Immature natural killer cell (primary cell): ENCODE results near the gene SMAD2. TPM values are rescaled to one million over a fixed set of nuclear protein-coding genes. Genes with fewer than 3 reads are reported as not detected.

Experiments
- DNase-seq, 3 donors: peaks; one replicate each; pipeline ENCODE4 v3.0.0; 2022; ENCODE audit warnings: mixed read lengths in 1 of 3
- H3K27ac Mint-ChIP-seq, 6 donors: one replicate each; pipeline ENCODE4 v1.8.0; 2020; ENCODE audit warnings: mixed read lengths in 6 of 6, mild to moderate bottlenecking in 5 of 6, inconsistent platforms in 4 of 6, moderate library complexity in 3 of 6
- H3K27me3 Mint-ChIP-seq, 3 donors: one replicate each; pipeline ENCODE4 v1.8.0; 2020 to 2021; ENCODE audit warnings: low read depth in 3 of 3, mild to moderate bottlenecking in 3 of 3, mixed read lengths in 3 of 3, moderate library complexity in 3 of 3, inconsistent platforms in 1 of 3
- H3K36me3 Mint-ChIP-seq, 3 donors: one replicate each; pipeline ENCODE4 v1.8.0; 2020; ENCODE audit warnings: mixed read lengths in 3 of 3, inconsistent platforms in 2 of 3, mild to moderate bottlenecking in 2 of 3
- H3K4me1 Mint-ChIP-seq, 2 donors: one replicate each; pipeline ENCODE4 v1.8.0; 2020; ENCODE audit warnings: inconsistent platforms in 2 of 2, mild to moderate bottlenecking in 2 of 2, mixed read lengths in 2 of 2, moderate library complexity in 1 of 2
- H3K4me3 Mint-ChIP-seq, 5 donors: one replicate each; pipeline ENCODE4 v1.8.0; 2020; ENCODE audit warnings: mild to moderate bottlenecking in 5 of 5, mixed read lengths in 5 of 5, inconsistent platforms in 3 of 5, moderate library complexity in 3 of 5
- H3K9me3 Mint-ChIP-seq, 6 donors: one replicate each; pipeline ENCODE4 v1.8.0; 2020; ENCODE audit warnings: mild to moderate bottlenecking in 6 of 6, mixed read lengths in 6 of 6, inconsistent platforms in 4 of 6, moderate library complexity in 3 of 6
- polyA plus RNA-seq, 3 donors: library from polyadenylated mRNA; unstranded; fragments of 300-500 nt; fragmentation: Illumina TruSeq; gene quantifications; one replicate each; pipeline ENCODE4 v1.2.3, GENCODE V29; 2021

The SMAD2 gene
- polyA plus RNA-seq, 3 donors from 2014 or later = 81.4 to 123 (median 112) TPM

- H3K4me3 Mint-ChIP-seq = no peak overlapping the region
- H3K4me1 Mint-ChIP-seq = peaks cover 32 to 74% of the 10 kb centered on the region in 2 donors
- no peak for DNase-seq
- H3K9me3 Mint-ChIP-seq = no peaks in the 10 kb centered on the region
- H3K27ac Mint-ChIP-seq = no peak overlapping the region
- H3K36me3 Mint-ChIP-seq = peaks cover 10 to 18% (median 12%) of the 10 kb centered on the region in 3 donors
- H3K27me3 Mint-ChIP-seq = no peaks in the 10 kb centered on the region
Measured at GRCh38 chr18:47877892-47878291, 52.6 kb downstream of the SMAD2 start.

DNA sequence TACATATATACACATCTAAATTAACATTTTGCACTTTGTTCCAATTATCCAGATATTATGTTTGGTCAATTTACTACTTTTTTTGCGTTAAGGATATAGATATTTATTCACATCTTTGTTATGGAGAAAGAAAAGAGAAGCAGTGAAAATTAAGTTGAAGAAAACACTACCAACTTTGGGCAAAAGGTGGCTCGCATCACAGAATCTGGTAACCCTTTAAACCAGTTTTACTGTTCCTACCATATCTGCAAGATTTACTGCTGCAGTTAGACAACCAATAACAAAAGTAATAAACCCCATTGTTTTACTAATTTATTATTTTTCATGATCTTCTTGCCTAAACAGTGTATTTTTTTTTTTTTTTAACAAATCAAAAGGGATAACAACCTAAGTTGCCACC lies 53.6 kb downstream of the SMAD2 start:
- H3K27ac Mint-ChIP-seq = no peak overlapping the region

GRCh38 chr18:47873625-47874024 lies 56.8 kb downstream of the SMAD2 start:
- DNase-seq = no peak
- Mint-ChIP-seq H3K27ac (peak overlapping the region; percentile 6 to 77 (median 51)), H3K36me3 (peaks cover 0 to 6% (median 0%) of the 10 kb centered on the region in 3 donors), H3K9me3 (no peaks in the 10 kb centered on the region), H3K4me1 (peaks cover 45 to 80% of the 10 kb centered on the region in 2 donors), H3K4me3 (no peak overlapping the region), H3K27me3 (no peaks in the 10 kb centered on the region)

More for the DNA sequence above, 53.6 kb downstream of the SMAD2 start:
- H3K27me3 Mint-ChIP-seq = no peaks in the 10 kb centered on the region
- peaks cover 34 to 75% of the 10 kb centered on the region in 2 donors for H3K4me1 Mint-ChIP-seq
- no peak for DNase-seq
- H3K4me3 Mint-ChIP-seq = no peak overlapping the region
- peaks cover 10 to 18% (median 12%) of the 10 kb centered on the region in 3 donors for H3K36me3 Mint-ChIP-seq
- no peaks in the 10 kb centered on the region for H3K9me3 Mint-ChIP-seq

GRCh38 chr18:47872426-47872825 lies 58.0 kb downstream of the SMAD2 start:
- peaks cover 0 to 9% (median 5%) of the 10 kb centered on the region in 3 donors for H3K36me3 Mint-ChIP-seq
- peaks cover 47 to 83% of the 10 kb centered on the region in 2 donors for H3K4me1 Mint-ChIP-seq
- H3K9me3 Mint-ChIP-seq = no peaks in the 10 kb centered on the region
- no peak for DNase-seq
- H3K4me3 Mint-ChIP-seq = no peak overlapping the region
- no peaks in the 10 kb centered on the region for H3K27me3 Mint-ChIP-seq
- no peak overlapping the region for H3K27ac Mint-ChIP-seq

DNA sequence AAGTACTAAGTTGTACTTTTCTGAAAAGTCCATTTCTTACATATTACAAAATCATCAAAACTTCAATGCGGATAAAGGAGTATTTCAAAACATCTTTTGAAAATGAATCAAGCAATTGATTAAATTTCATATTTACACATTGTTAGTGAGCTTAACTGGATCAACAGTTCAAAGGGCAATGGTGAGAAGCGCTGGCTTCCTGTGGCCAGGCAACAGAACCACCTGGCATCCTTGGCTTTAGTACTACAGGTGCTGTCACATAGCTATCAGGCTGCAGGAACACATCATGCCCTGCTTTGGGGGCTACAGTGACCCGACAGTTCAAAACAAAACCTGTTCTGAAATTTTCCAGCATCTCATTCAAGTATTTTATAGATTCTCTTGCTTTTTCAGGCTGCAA lies 59.2 kb downstream of the SMAD2 start:
- peaks cover 0 to 3% (median 0%) of the 10 kb centered on the region in 3 donors for H3K27me3 Mint-ChIP-seq

DNA sequence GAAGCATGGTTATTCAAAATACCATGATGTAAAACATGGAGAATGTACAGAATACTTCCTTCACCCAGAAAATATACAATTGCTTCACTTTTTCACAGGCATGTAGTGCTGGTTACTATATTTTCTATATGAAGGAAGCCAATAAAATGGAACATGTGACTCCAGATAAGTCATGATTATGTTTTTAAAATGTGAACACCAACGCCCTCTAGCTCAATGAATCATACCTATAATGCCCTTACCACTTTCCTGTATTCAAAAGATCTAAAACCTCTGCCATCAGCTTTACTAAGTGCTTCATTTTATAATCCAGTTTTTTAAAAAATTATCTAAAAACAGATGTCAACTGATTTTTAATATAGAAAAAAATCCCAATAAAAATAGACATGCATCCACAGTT lies 59.9 kb downstream of the SMAD2 start:
- Mint-ChIP-seq H3K36me3 (peaks cover 0 to 10% (median 9%) of the 10 kb centered on the region in 3 donors), H3K4me3 (no peak overlapping the region), H3K27ac (peak overlapping the region in 2 of 6 donors; percentile 29 to 49), H3K27me3 (peaks cover 0 to 3% (median 0%) of the 10 kb centered on the region in 3 donors), H3K9me3 (no peaks in the 10 kb centered on the region), H3K4me1 (peaks cover 43 to 69% of the 10 kb centered on the region in 2 donors)
- DNase-seq = no peak

More for the DNA sequence above, 59.2 kb downstream of the SMAD2 start:
- peaks cover 43 to 71% of the 10 kb centered on the region in 2 donors for H3K4me1 Mint-ChIP-seq
- DNase-seq = no peak
- H3K9me3 Mint-ChIP-seq = no peaks in the 10 kb centered on the region
- H3K4me3 Mint-ChIP-seq = no peak overlapping the region
- peaks cover 0 to 10% (median 9%) of the 10 kb centered on the region in 3 donors for H3K36me3 Mint-ChIP-seq
- H3K27ac Mint-ChIP-seq = peak overlapping the region in 2 of 6 donors; percentile 49 to 52

GRCh38 chr18:47868744-47869143 lies 61.7 kb downstream of the SMAD2 start:
- DNase-seq = no peak
- Mint-ChIP-seq H3K4me3 (no peak overlapping the region), H3K27ac (no peak overlapping the region), H3K27me3 (peaks cover 0 to 3% (median 0%) of the 10 kb centered on the region in 3 donors), H3K4me1 (peaks cover 30 to 54% of the 10 kb centered on the region in 2 donors), H3K36me3 (peaks cover 2 to 18% (median 17%) of the 10 kb centered on the region in 3 donors), H3K9me3 (no peaks in the 10 kb centered on the region)

GRCh38 chr18:47865183-47865582 lies 65.3 kb downstream of the SMAD2 start:
- no peak for DNase-seq
- H3K27me3 Mint-ChIP-seq = peaks cover 0 to 3% (median 0%) of the 10 kb centered on the region in 3 donors
- H3K36me3 Mint-ChIP-seq = peaks cover 12 to 27% (median 25%) of the 10 kb centered on the region in 3 donors
- no peak overlapping the region for H3K27ac Mint-ChIP-seq
- H3K4me1 Mint-ChIP-seq = peaks cover 13 to 32% of the 10 kb centered on the region in 2 donors
- no peaks in the 10 kb centered on the region for H3K9me3 Mint-ChIP-seq
- H3K4me3 Mint-ChIP-seq = no peak overlapping the region

DNA sequence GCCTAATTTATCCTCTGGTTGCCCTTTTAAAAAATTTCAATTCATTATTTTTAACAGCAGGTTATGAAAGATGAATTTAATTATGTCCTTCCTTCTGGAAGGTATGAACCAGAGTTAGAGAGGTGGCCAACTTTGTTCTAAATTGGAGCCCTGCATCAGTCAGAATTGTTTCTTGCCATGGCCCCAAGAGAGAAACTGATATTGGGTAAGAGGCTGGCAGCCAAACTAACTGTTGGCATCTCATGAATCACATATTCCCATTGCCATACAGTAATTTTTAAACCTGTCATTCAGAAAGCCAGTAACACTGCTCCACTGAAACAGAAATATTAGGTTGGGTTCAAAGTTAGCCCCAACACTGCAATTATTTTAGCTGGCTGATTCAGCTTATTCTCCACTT lies 67.4 kb downstream of the SMAD2 start:
- peaks cover 0 to 3% (median 0%) of the 10 kb centered on the region in 3 donors for H3K27me3 Mint-ChIP-seq
- peaks cover 30 to 36% (median 35%) of the 10 kb centered on the region in 3 donors for H3K36me3 Mint-ChIP-seq
- no peak for DNase-seq
- H3K4me1 Mint-ChIP-seq = peaks cover 2 to 15% of the 10 kb centered on the region in 2 donors
- no peak overlapping the region for H3K27ac Mint-ChIP-seq
- H3K9me3 Mint-ChIP-seq = peaks cover 0 to 12% (median 7%) of the 10 kb centered on the region in 6 donors
- H3K4me3 Mint-ChIP-seq = no peak overlapping the region

- Mint-ChIP-seq H3K9me3 (peaks cover 15 to 44% (median 28%) of the 10 kb centered on the region in 6 donors), H3K4me3 (no peak overlapping the region), H3K27me3 (peaks cover 0 to 3% (median 0%) of the 10 kb centered on the region in 3 donors), H3K4me1 (peaks cover 4 to 9% of the 10 kb centered on the region in 2 donors), H3K27ac (no peak overlapping the region), H3K36me3 (peaks cover 49 to 60% (median 59%) of the 10 kb centered on the region in 3 donors)
- DNase-seq = no peak
Measured at GRCh38 chr18:47858607-47859006, 71.9 kb downstream of the SMAD2 start.

DNA sequence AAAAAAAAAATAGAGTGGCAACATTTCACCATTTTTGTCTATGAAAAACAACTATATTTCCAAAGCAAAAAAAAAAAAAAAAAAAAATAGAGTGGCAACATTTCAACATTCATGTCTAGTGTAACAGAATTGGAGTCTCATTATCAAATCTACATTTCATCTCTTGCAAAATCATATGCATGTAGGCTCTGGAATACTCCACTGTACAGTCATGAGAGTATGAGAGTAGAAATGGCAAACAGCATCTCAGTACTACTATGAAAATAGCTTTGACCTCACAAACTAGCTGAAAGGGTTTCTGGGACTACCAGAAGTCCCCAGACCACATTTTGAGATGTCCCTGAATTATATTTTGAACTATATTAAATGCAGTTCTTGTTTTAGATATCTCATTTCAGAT lies 82.8 kb downstream of the SMAD2 start:
- Mint-ChIP-seq H3K4me3 (no peak overlapping the region), H3K27me3 (no peaks in the 10 kb centered on the region), H3K9me3 (no peaks in the 10 kb centered on the region), H3K36me3 (peaks cover 11 to 21% (median 11%) of the 10 kb centered on the region in 3 donors), H3K27ac (no peak overlapping the region), H3K4me1 (no peaks in the 10 kb centered on the region)
- DNase-seq = no peak

DNA sequence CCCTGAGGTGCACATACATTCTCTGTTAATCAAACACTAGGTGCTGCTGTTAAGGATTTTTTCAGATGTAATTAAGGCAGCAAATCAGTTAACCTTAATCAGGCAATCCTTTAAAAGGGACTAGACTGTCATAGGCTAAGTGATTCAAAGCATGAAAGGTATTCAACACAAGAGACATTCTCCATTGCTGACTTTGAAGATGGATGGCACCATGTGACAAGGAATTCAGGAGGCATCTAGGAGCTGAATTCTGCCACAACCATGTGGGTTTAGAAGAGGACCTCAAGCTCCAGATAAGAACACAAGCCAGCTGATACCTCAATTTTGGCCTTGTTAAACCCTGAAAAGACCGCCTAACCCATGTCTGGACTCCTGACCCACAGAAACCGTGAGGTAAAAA lies 84.0 kb downstream of the SMAD2 start:
- H3K4me1 Mint-ChIP-seq = no peaks in the 10 kb centered on the region
- H3K9me3 Mint-ChIP-seq = no peaks in the 10 kb centered on the region
- H3K4me3 Mint-ChIP-seq = no peak overlapping the region
- H3K36me3 Mint-ChIP-seq = peaks cover 17 to 30% (median 19%) of the 10 kb centered on the region in 3 donors
- no peak overlapping the region for H3K27ac Mint-ChIP-seq
- no peaks in the 10 kb centered on the region for H3K27me3 Mint-ChIP-seq
- DNase-seq = no peak

DNA sequence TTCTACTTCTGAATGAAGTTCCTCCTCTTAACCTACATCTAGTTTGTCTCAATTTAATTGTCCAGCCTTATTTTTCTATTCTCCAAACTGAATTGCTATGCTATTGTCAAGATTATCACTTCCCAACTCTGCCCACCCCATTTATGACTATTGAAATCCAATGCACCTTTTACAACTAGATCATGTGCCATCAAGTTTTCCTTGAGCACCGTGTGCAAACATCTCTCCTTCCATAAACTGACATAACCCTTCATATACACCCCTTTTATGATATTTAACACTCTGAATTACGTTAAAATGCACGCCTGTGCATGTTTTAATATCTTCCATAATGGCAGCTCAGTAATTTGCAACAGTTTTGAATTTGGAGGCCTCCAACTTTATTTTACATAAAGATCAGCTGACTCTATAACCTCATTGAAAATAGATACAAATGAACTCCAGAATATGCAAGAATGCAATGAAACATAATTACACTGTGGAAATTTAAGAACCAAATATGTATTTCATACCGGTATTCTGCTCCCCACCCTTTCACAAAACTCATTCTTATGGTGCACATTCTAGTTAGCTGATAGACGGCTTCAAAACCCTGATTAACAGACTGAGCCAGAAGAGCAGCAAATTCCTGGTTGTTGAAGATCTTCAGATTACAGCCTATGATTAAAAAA lies 85.5 kb downstream of the SMAD2 start:
- no peak for DNase-seq
- no peak overlapping the region for H3K4me3 Mint-ChIP-seq
- H3K36me3 Mint-ChIP-seq = peaks cover 17 to 33% (median 21%) of the 10 kb centered on the region in 3 donors
- no peaks in the 10 kb centered on the region for H3K9me3 Mint-ChIP-seq
- peak overlapping the region in 3 of 6 donors; percentile 1 to 92 (median 19) for H3K27ac Mint-ChIP-seq
- H3K27me3 Mint-ChIP-seq = no peaks in the 10 kb centered on the region
- no peaks in the 10 kb centered on the region for H3K4me1 Mint-ChIP-seq

GRCh38 chr18:47842836-47843235 lies 87.6 kb downstream of the SMAD2 start:
- Mint-ChIP-seq H3K36me3 (peaks cover 17 to 42% (median 33%) of the 10 kb centered on the region in 3 donors), H3K27ac (peak overlapping the region in 4 of 6 donors; percentile 7 to 57 (median 30)), H3K4me1 (no peaks in the 10 kb centered on the region), H3K4me3 (no peak overlapping the region), H3K9me3 (no peaks in the 10 kb centered on the region), H3K27me3 (no peaks in the 10 kb centered on the region)
- DNase-seq = no peak
